MCF 10A (cell line): ENCODE data around the gene FAHD1. TPM values are rescaled to one million over a fixed set of nuclear protein-coding genes. Genes with fewer than 3 reads are reported as not detected.
"Not testable (repeated sequence)": the region's sequence is repeated elsewhere in the genome, so short reads cannot be mapped to it uniquely, and the experiment has no call there.

Experiments used
- BruUV-seq: library from RNA; stranded (reverse); fragments of 400-500 nt; replicated peaks from 2 replicates; lab custom pipeline; 2021; lab: Mats Ljungman, UMichigan
- CTCF ChIA-PET: fragments of 300-600 bp; sonication (Branson Sonifier 250); formaldehyde crosslinking; extraction: SDS; loops from one replicate; lab custom pipeline; 2021; ENCODE audit warnings: antibody characterized with exemption, inconsistent platforms; lab: Yijun Ruan, JAX
- POLR2A ChIA-PET: fragments of 300-600, 350-650 bp; sonication (Branson Sonifier 250); formaldehyde crosslinking; extraction: SDS; loops from one replicate; lab custom pipeline; 2020; ENCODE audit warnings: antibody characterized with exemption, inconsistent platforms; lab: Yijun Ruan, JAX
- DNase-seq: peaks from one replicate; pipeline ENCODE4 v3.0.0-alpha.2; 2018; ENCODE audit not compliant: unreplicated experiment
- H3K27ac Mint-ChIP-seq: one replicate; pipeline ENCODE4 v1.8.0; 2022; ENCODE audit warnings: mild to moderate bottlenecking, low read depth, mixed read lengths; ENCODE audit not compliant: unreplicated experiment
- H3K27me3 Mint-ChIP-seq: one replicate; pipeline ENCODE4 v1.8.0; 2022; ENCODE audit warnings: mixed read lengths; ENCODE audit not compliant: insufficient read depth, unreplicated experiment
- H3K36me3 Mint-ChIP-seq: one replicate; pipeline ENCODE4 v1.8.0; 2022; ENCODE audit warnings: mild to moderate bottlenecking, moderate library complexity, mixed read lengths; ENCODE audit not compliant: insufficient read depth, unreplicated experiment
- H3K4me1 Mint-ChIP-seq: one replicate; pipeline ENCODE4 v1.8.0; 2022; ENCODE audit warnings: mixed read lengths; ENCODE audit not compliant: insufficient read depth, unreplicated experiment
- H3K4me3 Mint-ChIP-seq: one replicate; pipeline ENCODE4 v1.8.0; 2022; ENCODE audit warnings: mild to moderate bottlenecking, moderate library complexity, mixed read lengths; ENCODE audit not compliant: unreplicated experiment
- H3K9me3 Mint-ChIP-seq: one replicate; pipeline ENCODE4 v1.8.0; 2022; ENCODE audit warnings: mixed read lengths; ENCODE audit not compliant: unreplicated experiment
- CTCF ChIP-seq: fragments of 200-600 bp; IDR thresholded peaks from one replicate; pipeline ENCODE4 v1.8.0; 2022; ENCODE audit warnings: antibody characterized with exemption, mild to moderate bottlenecking; ENCODE audit not compliant: unreplicated experiment
- intact Hi-C: fragments of 100-400 bp; cut with micrococcal nuclease; formaldehyde crosslinking; loops from 2 replicates; pipeline ENCODE4 v1.14.1; 2022
- total RNA-seq: library from RNA; stranded (reverse); gene quantifications from 2 replicates; pipeline ENCODE4 v1.2.3, GENCODE V29; 2022

The FAHD1 gene
- total RNA-seq, 1 experiment from 2014 or later = 21.4 TPM

DNA sequence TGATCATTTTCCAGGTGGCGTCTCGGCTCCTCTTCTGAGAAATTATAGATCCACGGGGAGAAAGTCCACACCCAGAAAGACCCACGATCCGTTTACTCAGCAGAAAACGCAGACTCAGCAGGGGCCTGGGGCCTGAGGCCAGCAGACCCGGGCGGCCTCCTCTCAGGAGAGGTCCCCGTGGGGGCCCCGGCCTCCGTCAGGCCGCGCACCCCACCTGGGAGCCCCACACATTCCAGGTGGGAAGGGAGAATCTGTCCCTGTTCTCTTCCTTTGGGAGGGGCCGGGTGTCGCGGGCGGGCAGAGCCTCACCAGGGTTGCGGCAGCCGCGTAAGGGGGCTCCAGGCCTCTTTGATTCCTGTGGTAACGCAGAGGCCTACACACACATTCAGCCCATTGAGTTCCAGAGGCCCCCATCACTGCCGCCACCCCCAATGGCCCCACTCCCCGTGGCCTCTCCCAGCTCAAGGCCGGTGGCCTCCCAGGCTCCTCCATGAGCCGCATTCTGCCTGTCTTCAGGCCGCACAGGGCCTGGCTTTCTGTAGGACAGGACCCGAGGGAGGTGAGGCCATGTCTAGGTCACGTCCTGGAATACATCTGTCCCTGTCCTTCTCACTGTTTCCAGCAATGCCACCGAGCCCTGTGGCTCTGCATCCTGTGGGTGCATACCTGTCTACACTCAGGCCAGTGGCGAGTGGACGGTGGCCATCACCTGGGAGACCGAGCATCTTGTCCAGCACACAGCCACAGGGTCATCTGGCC, 31.9 kb upstream of the FAHD1 start:
- no TSS peak for BruUV-seq
- intact Hi-C loops = no loop called here
- Mint-ChIP-seq H3K27me3 (no peaks in the 10 kb centered on the region), H3K4me1 (no peaks in the 10 kb centered on the region), H3K4me3 (no peak overlapping the region), H3K36me3 (no peaks in the 10 kb centered on the region), H3K27ac (no peak overlapping the region), H3K9me3 (no peaks in the 10 kb centered on the region)
- no peak for TF ChIP-seq CTCF
- ChIA-PET POLR2A (interaction anchor here (3.0 kb wide), 1 partner anchor 12 kb away, joined by 14 read pairs; the partner anchor contains the start of genes NUBP2 and SPSB3), CTCF (no interaction called here)
- no peak for DNase-seq

DNA sequence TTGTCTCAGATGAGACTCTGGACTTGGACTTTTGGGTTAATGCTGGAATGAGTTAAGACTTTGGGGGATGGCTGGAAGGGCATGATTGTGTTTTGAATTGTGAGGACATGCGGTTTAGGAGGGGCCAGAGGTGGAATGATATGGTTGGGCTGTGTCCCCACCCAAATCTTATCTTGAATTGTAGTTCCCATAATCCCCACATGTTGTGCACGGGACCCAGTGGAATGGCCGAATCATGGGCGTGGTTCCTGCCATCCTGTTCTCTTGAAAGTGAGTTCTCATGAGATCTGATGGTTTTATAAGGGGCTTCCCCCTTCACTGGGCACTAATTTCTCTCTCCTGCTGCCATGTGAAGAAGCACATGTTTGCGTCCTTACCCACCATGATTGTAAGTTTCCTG, 27.7 kb upstream of the FAHD1 start:
- H3K27ac Mint-ChIP-seq, H3K36me3 Mint-ChIP-seq, CTCF ChIA-PET, H3K9me3 Mint-ChIP-seq, H3K4me1 Mint-ChIP-seq, H3K27me3 Mint-ChIP-seq, DNase-seq, POLR2A ChIA-PET, BruUV-seq, intact Hi-C loops, H3K4me3 Mint-ChIP-seq: not testable (repeated sequence)

DNA sequence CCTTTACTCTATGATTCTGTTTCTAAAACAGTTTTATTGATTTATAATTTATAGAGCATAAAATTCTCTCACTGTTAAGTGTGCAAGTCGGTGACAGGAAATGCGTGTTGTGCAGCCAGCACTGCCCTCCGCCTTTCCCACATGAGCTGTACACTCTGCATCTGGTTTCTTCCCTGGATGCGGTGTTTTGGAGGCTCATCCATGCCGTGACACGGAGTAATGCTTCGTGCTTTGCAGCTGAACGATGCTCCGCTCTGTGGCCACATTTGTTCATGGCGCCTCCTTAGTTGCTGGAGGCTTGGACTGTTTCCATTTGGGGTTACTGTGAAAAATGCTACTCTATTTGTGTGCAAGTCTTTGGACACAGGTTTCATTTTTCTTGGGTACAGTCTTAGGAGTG, 26.3 kb upstream of the FAHD1 start:
- DNase-seq = no peak
- ChIA-PET CTCF (no interaction called here), POLR2A (no interaction called here)
- intact Hi-C loops = no loop called here
- H3K36me3 Mint-ChIP-seq = peaks cover 7% of the 10 kb centered on the region
- no peaks in the 10 kb centered on the region for H3K27me3 Mint-ChIP-seq
- no peak overlapping the region for H3K27ac Mint-ChIP-seq
- no peak overlapping the region for H3K4me3 Mint-ChIP-seq
- no TSS peak for BruUV-seq
- no peaks in the 10 kb centered on the region for H3K4me1 Mint-ChIP-seq
- no peaks in the 10 kb centered on the region for H3K9me3 Mint-ChIP-seq
- no peak for TF ChIP-seq CTCF

- no peak for DNase-seq
- Mint-ChIP-seq H3K9me3 (no peaks in the 10 kb centered on the region), H3K4me3 (no peak overlapping the region), H3K4me1 (no peaks in the 10 kb centered on the region), H3K36me3 (peaks cover 25% of the 10 kb centered on the region), H3K27ac (no peak overlapping the region), H3K27me3 (no peaks in the 10 kb centered on the region)
- BruUV-seq = no TSS peak
- intact Hi-C loops = no loop called here
- CTCF ChIA-PET = no interaction called here
- POLR2A ChIA-PET = no interaction called here
- no peak for TF ChIP-seq CTCF
Observed at GRCh38 chr16:1807626-1808025, 19.4 kb upstream of the FAHD1 start.
